Upper lobe of left lung (tissue), 6 donors: ENCODE data around the gene COL6A1. TPM values are rescaled to one million over a fixed set of nuclear protein-coding genes. Genes with fewer than 3 reads are reported as not detected.
A peak's percentile ranks its signal among the peaks of the same experiment; 100 is the strongest.

Experiments used
- ATAC-seq, 2 donors: fragments of 200-7000 bp; cut with Tn5 transposase; one replicate each; pipeline ENCODE4 v1.9.1; 2022; ENCODE audit warnings: mild to moderate bottlenecking in 2 of 2, moderate library complexity in 2 of 2; ENCODE audit not compliant: low FRiP score in 2 of 2
- DNase-seq, 2 donors: peaks; one replicate each; pipeline ENCODE4 v3.0.0-alpha.2; 2019 to 2020
- H3K27ac ChIP-seq, 4 donors: fragments of 200-600 bp; sonication (generic); one replicate each; pipeline ENCODE4 v1.5.1; 2016 to 2019
- H3K27me3 ChIP-seq, 4 donors: fragments of 200-600 bp; sonication (generic); one replicate each; pipeline ENCODE4 v1.5.1; 2017 to 2019
- H3K36me3 ChIP-seq, 4 donors: fragments of 200-600 bp; sonication (generic); one replicate each; pipeline ENCODE4 v1.5.1; 2016 to 2019
- H3K4me1 ChIP-seq, 4 donors: fragments of 200-600 bp; sonication (generic); one replicate each; pipeline ENCODE4 v1.5.1; 2018 to 2019
- H3K4me3 ChIP-seq, 4 donors: fragments of 200-600 bp; sonication (generic); one replicate each; pipeline ENCODE4 v1.5.1; 2017 to 2019; ENCODE audit warnings: mild to moderate bottlenecking in 2 of 4, moderate library complexity in 1 of 4
- H3K9me3 ChIP-seq, 4 donors: fragments of 200-600 bp; sonication (generic); one replicate each; pipeline ENCODE4 v1.5.1; 2018 to 2019
- EP300 ChIP-seq, 4 donors: sonication (generic); formaldehyde crosslinking; IDR thresholded peaks; one replicate each; pipeline ENCODE4 v1.5.1; 2017; ENCODE audit warnings: antibody characterized with exemption in 4 of 4, control low read depth in 2 of 4
- POLR2A ChIP-seq, 4 donors: fragments of 450-650 bp; IDR thresholded peaks; one replicate each; pipeline ENCODE4 v1.5.1; 2016 to 2017; ENCODE audit warnings: antibody characterized with exemption in 4 of 4, mild to moderate bottlenecking in 2 of 4
- POLR2AphosphoS5 ChIP-seq, 2 donors: sonication (generic); formaldehyde crosslinking; IDR thresholded peaks; one replicate each; pipeline ENCODE4 v1.5.1; 2017; ENCODE audit warnings: antibody characterized with exemption in 2 of 2
- WGBS, 2 donors: methylation state at CpG; one replicate each; pipeline ENCODE4 v1.1.5; 2017 to 2018; 5-methylcytosine and 5-hydroxymethylcytosine counted together
- total RNA-seq, 6 donors: library from RNA; depleted of rRNA in 4 of 6; stranded (reverse); fragments of >200 nt in 4 of 6; gene quantifications; one replicate each; pipeline versions ENCODE4 v1.1.0 to v1.2.1, GENCODE V29; 2016 to 2021
- TF ChIP-seq, protein P1 (sequence below), 6 experiments: fragments of 450-650 bp in 4 of 6; fragments of 200-600 bp in 2 of 6; sonication (generic) in 2 of 6; IDR thresholded peaks; one replicate each; pipeline ENCODE4 v1.5.1; 2016 to 2019; ENCODE audit warnings: antibody characterized with exemption in 6 of 6
- donor health status: DM: no; HTN: no; CAD: no; lungs with moderate emphysema.
- donor health status: DM: no; HTN: yes; CAD: no; lungs with severe emphysema.

COL6A1 gene
- total RNA-seq, 6 donors from 2014 or later: 61.9 to 351 (median 205) TPM

- Histone ChIP-seq H3K9me3 (no peaks in the 10 kb centered on the region), H3K27ac (no peak overlapping the region), H3K4me1 (no peaks in the 10 kb centered on the region), H3K36me3 (peaks cover 0 to 63% (median 21%) of the 10 kb centered on the region in 4 donors), H3K27me3 (no peaks in the 10 kb centered on the region), H3K4me3 (no peak overlapping the region)
- ATAC-seq: no peak
- peak in 1 of 2 donors; percentile 79 for DNase-seq
- WGBS, 2 donors: 90 to 96% methylated on average over 12 to 30 of the region's 38 CpGs
- TF ChIP-seq POLR2A (IDR thresholded peaks at IDR 0.05): no peak
- no peak for TF ChIP-seq EP300 (IDR thresholded peaks at IDR 0.05)
- no peak for TF ChIP-seq POLR2AphosphoS5 (IDR thresholded peaks at IDR 0.05)
- TF ChIP-seq, protein P1, sequence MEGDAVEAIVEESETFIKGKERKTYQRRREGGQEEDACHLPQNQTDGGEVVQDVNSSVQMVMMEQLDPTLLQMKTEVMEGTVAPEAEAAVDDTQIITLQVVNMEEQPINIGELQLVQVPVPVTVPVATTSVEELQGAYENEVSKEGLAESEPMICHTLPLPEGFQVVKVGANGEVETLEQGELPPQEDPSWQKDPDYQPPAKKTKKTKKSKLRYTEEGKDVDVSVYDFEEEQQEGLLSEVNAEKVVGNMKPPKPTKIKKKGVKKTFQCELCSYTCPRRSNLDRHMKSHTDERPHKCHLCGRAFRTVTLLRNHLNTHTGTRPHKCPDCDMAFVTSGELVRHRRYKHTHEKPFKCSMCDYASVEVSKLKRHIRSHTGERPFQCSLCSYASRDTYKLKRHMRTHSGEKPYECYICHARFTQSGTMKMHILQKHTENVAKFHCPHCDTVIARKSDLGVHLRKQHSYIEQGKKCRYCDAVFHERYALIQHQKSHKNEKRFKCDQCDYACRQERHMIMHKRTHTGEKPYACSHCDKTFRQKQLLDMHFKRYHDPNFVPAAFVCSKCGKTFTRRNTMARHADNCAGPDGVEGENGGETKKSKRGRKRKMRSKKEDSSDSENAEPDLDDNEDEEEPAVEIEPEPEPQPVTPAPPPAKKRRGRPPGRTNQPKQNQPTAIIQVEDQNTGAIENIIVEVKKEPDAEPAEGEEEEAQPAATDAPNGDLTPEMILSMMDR (IDR thresholded peaks at IDR 0.05): no peak
Measured at GRCh38 chr21:45997495-45998275, 16.1 kb downstream of the COL6A1 start.

- Histone ChIP-seq H3K9me3 (no peaks in the 10 kb centered on the region), H3K4me3 (no peak overlapping the region), H3K27me3 (no peaks in the 10 kb centered on the region), H3K4me1 (no peaks in the 10 kb centered on the region), H3K27ac (no peak overlapping the region), H3K36me3 (peaks cover 0 to 62% (median 21%) of the 10 kb centered on the region in 4 donors)
- 90 to 93% methylated on average over 11 to 22 of the region's 22 CpGs for WGBS, 2 donors
- peak; percentile 15 to 71 for DNase-seq
- no peak for ATAC-seq
- TF ChIP-seq POLR2A (IDR thresholded peaks at IDR 0.05) (no peak), EP300 (IDR thresholded peaks at IDR 0.05) (no peak)
Measured at GRCh38 chr21:45998276-45998701, 16.7 kb downstream of the COL6A1 start.

- peaks cover 0 to 63% (median 20%) of the 10 kb centered on the region in 4 donors for H3K36me3 ChIP-seq
Measured at GRCh38 chr21:45998871-45999580, 17.5 kb downstream of the COL6A1 start.

DNA sequence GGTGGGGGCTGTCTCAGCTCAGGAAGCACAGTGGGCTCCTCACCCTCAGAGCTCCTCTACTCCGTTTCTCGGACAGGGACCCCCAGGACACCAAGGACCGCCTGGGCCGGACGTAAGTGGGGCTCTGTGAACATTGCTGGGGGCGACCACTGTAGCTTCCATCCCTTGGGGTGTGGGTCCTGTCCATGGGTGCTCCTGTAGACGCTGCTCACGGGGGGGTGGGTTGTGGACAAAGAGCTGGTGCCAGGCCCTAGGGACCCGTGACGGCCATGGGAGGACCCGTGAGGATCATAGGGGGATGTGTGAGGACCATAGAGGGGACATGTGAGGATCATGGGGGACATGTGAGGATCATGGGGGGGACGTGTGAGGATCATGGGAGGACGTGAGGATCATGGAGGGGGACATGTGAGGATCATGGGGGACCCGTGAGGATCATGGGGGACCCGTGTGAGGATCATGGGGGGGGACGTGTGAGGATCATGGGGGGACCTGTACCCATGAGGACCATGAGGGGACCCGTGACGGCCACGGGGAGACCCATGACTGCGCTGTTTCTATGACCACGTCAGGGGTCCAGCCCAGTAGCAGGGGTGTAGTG, 18.1 kb downstream of the COL6A1 start:
- Histone ChIP-seq H3K27me3 (no peaks in the 10 kb centered on the region), H3K4me1 (no peaks in the 10 kb centered on the region), H3K4me3 (no peak overlapping the region), H3K27ac (no peak overlapping the region), H3K9me3 (no peaks in the 10 kb centered on the region), H3K36me3 (peaks cover 0 to 63% (median 18%) of the 10 kb centered on the region in 4 donors)
- DNase-seq (no peak), ATAC-seq (no peak)
- WGBS, 2 donors: 70 to 73% methylated on average over 16 to 21 of the region's 21 CpGs
- TF ChIP-seq EP300 (IDR thresholded peaks at IDR 0.05) (no peak), POLR2AphosphoS5 (IDR thresholded peaks at IDR 0.05) (no peak), POLR2A (IDR thresholded peaks at IDR 0.05) (no peak)
- TF ChIP-seq, protein P1 (IDR thresholded peaks at IDR 0.05): no peak

More at GRCh38 chr21:45998871-45999580, 17.5 kb downstream of the COL6A1 start:
- TF ChIP-seq POLR2A (IDR thresholded peaks at IDR 0.05): no peak
- TF ChIP-seq POLR2AphosphoS5 (IDR thresholded peaks at IDR 0.05): no peak
- TF ChIP-seq, protein P1 (IDR thresholded peaks at IDR 0.05): no peak
- TF ChIP-seq EP300 (IDR thresholded peaks at IDR 0.05): no peak
- Histone ChIP-seq H3K27ac (no peak overlapping the region), H3K9me3 (no peaks in the 10 kb centered on the region), H3K4me3 (no peak overlapping the region), H3K4me1 (no peaks in the 10 kb centered on the region), H3K27me3 (no peaks in the 10 kb centered on the region)
- ATAC-seq (no peak), DNase-seq (peak; percentile 14 to 57)
- WGBS, 2 donors: 94% methylated on average over 26 to 32 of the region's 33 CpGs

GRCh38 chr21:46000182-46000730, 18.7 kb downstream of the COL6A1 start:
- 94 to 95% methylated on average over 7 to 20 of the region's 27 CpGs for WGBS, 2 donors
- H3K36me3 ChIP-seq: peaks cover 0 to 59% (median 18%) of the 10 kb centered on the region in 4 donors
- DNase-seq: peak in 1 of 2 donors; percentile 59

More at GRCh38 chr21:46000182-46000730, 18.7 kb downstream of the COL6A1 start:
- no peak for ATAC-seq
- Histone ChIP-seq H3K4me1 (no peaks in the 10 kb centered on the region), H3K27ac (no peak overlapping the region), H3K27me3 (no peaks in the 10 kb centered on the region), H3K9me3 (no peaks in the 10 kb centered on the region), H3K4me3 (no peak overlapping the region)
- TF ChIP-seq POLR2AphosphoS5 (IDR thresholded peaks at IDR 0.05) (no peak), POLR2A (IDR thresholded peaks at IDR 0.05) (no peak), EP300 (IDR thresholded peaks at IDR 0.05) (no peak)
- TF ChIP-seq, protein P1 (IDR thresholded peaks at IDR 0.05): no peak
